Glomerular endothelial cell (primary cell): Measurements from ENCODE around the gene MYO5C. TPM values are rescaled to one million over a fixed set of nuclear protein-coding genes. Genes with fewer than 3 reads are reported as not detected.
A peak's percentile ranks its signal among the peaks of the same experiment; 100 is the strongest.

Experiments used
- DNase-seq: peaks from one replicate; pipeline ENCODE4 v3.0.0-alpha.2; 2011; ENCODE audit warnings: low read depth, low spot score; ENCODE audit errors: extremely low read depth
- total RNA-seq: library from RNA; depleted of rRNA; stranded (reverse); fragments of >200 nt; gene quantifications from 2 replicates; pipeline ENCODE4 v1.2.3, GENCODE V29; 2015

Gene MYO5C
- total RNA-seq: 26.8 and 33.4 TPM in 2 replicates

- DNase-seq: no peak
Measured at GRCh38 chr15:52295421-52296001, at the start of gene MYO5C. Gene MYO5C, minus strand, starts transcription at chr15:52295804. Its CDS starts 168 bp downstream, at chr15:52295636.

GRCh38 chr15:52344592-52344991 is 49.0 kb upstream of the MYO5C start:
- DNase-seq: no peak

GRCh38 chr15:52343831-52344230 is 48.2 kb upstream of the MYO5C start:
- DNase-seq: no peak

- no peak for DNase-seq
Measured at GRCh38 chr15:52340093-52340492, 44.5 kb upstream of the MYO5C start.

- no peak for DNase-seq
Measured at GRCh38 chr15:52338891-52339290, 43.3 kb upstream of the MYO5C start.

GRCh38 chr15:52338058-52338457 is 42.5 kb upstream of the MYO5C start:
- no peak for DNase-seq

GRCh38 chr15:52337198-52337853 is 41.7 kb upstream of the MYO5C start:
- DNase-seq: no peak

- DNase-seq: no peak
Measured at GRCh38 chr15:52336529-52336928, 40.9 kb upstream of the MYO5C start.

- no peak for DNase-seq
Measured at GRCh38 chr15:52334491-52335160, 39.0 kb upstream of the MYO5C start.

- peak; percentile 41 for DNase-seq
Measured at GRCh38 chr15:52331490-52332240, 36.1 kb upstream of the MYO5C start.

GRCh38 chr15:52329987-52330386 is 34.4 kb upstream of the MYO5C start:
- DNase-seq: no peak

- no peak for DNase-seq
Measured at GRCh38 chr15:52329150-52329549, 33.5 kb upstream of the MYO5C start.

GRCh38 chr15:52328680-52329079 is 33.1 kb upstream of the MYO5C start:
- DNase-seq: no peak

GRCh38 chr15:52326756-52327155 is 31.2 kb upstream of the MYO5C start:
- DNase-seq: no peak

- DNase-seq: no peak
Measured at GRCh38 chr15:52324109-52324508, 28.5 kb upstream of the MYO5C start.

GRCh38 chr15:52318729-52319500 is 23.3 kb upstream of the MYO5C start:
- DNase-seq: no peak

- no peak for DNase-seq
Measured at GRCh38 chr15:52317688-52318087, 22.1 kb upstream of the MYO5C start.

GRCh38 chr15:52317022-52317421 is 21.4 kb upstream of the MYO5C start:
- no peak for DNase-seq

- no peak for DNase-seq
Measured at GRCh38 chr15:52309154-52309548, 13.5 kb upstream of the MYO5C start.

- no peak for DNase-seq
Measured at GRCh38 chr15:52308446-52309153, 13.0 kb upstream of the MYO5C start.
